GM21515 (cell line): ENCODE measurements around the gene FBLN1.
"Not testable (repeated sequence)": the region's sequence is repeated elsewhere in the genome, so short reads cannot be mapped to it uniquely, and the experiment has no call there.

Experiments used
- ATAC-seq: cut with Tn5 transposase; IDR thresholded peaks from one replicate; pipeline ENCODE4 v1.9.1; 2021; ENCODE audit not compliant: unreplicated experiment

FBLN1 gene

GRCh38 chr22:45581549-45582080 lies 78.9 kb downstream of the FBLN1 start:
- no peak for ATAC-seq

GRCh38 chr22:45582236-45582954 lies 79.7 kb downstream of the FBLN1 start:
- no peak for ATAC-seq

GRCh38 chr22:45582955-45583320 lies 80.3 kb downstream of the FBLN1 start:
- no peak for ATAC-seq

- no peak for ATAC-seq
Observed at GRCh38 chr22:45583504-45583903, 80.8 kb downstream of the FBLN1 start.

GRCh38 chr22:45584121-45584570 lies 81.5 kb downstream of the FBLN1 start:
- ATAC-seq = no peak

- ATAC-seq = no peak
Observed at GRCh38 chr22:45584621-45585436, 82.1 kb downstream of the FBLN1 start.

- ATAC-seq = no peak
Observed at GRCh38 chr22:45585437-45585755, 82.7 kb downstream of the FBLN1 start.

GRCh38 chr22:45585946-45586540 lies 83.4 kb downstream of the FBLN1 start:
- no peak for ATAC-seq

- ATAC-seq = no peak
Observed at GRCh38 chr22:45586651-45587405, 84.1 kb downstream of the FBLN1 start.

- ATAC-seq = no peak
Observed at GRCh38 chr22:45587638-45588505, 85.2 kb downstream of the FBLN1 start.

- no peak for ATAC-seq
Observed at GRCh38 chr22:45589556-45589955, 86.9 kb downstream of the FBLN1 start.

GRCh38 chr22:45590262-45590661 lies 87.6 kb downstream of the FBLN1 start:
- ATAC-seq = no peak

- ATAC-seq = not testable (repeated sequence)
Observed at GRCh38 chr22:45591633-45592213, 89.0 kb downstream of the FBLN1 start.

GRCh38 chr22:45594123-45594941 lies 91.6 kb downstream of the FBLN1 start:
- no peak for ATAC-seq

- ATAC-seq = no peak
Observed at GRCh38 chr22:45597460-45598192, 94.9 kb downstream of the FBLN1 start.

- no peak for ATAC-seq
Observed at GRCh38 chr22:45598596-45599217, 96.0 kb downstream of the FBLN1 start.

- ATAC-seq = no peak
Observed at GRCh38 chr22:45599836-45600577, 97.3 kb downstream of the FBLN1 start.
